Raji (cell line): ENCODE data around the gene BRCA1.

Experiments
- POLR2A ChIP-seq: IDR thresholded peaks from 2 replicates; pipeline ENCODE4 v1.6.1; 2011; ENCODE audit warnings: low read depth, low read length, control low read depth; ENCODE audit not compliant: insufficient read depth

BRCA1 gene

DNA sequence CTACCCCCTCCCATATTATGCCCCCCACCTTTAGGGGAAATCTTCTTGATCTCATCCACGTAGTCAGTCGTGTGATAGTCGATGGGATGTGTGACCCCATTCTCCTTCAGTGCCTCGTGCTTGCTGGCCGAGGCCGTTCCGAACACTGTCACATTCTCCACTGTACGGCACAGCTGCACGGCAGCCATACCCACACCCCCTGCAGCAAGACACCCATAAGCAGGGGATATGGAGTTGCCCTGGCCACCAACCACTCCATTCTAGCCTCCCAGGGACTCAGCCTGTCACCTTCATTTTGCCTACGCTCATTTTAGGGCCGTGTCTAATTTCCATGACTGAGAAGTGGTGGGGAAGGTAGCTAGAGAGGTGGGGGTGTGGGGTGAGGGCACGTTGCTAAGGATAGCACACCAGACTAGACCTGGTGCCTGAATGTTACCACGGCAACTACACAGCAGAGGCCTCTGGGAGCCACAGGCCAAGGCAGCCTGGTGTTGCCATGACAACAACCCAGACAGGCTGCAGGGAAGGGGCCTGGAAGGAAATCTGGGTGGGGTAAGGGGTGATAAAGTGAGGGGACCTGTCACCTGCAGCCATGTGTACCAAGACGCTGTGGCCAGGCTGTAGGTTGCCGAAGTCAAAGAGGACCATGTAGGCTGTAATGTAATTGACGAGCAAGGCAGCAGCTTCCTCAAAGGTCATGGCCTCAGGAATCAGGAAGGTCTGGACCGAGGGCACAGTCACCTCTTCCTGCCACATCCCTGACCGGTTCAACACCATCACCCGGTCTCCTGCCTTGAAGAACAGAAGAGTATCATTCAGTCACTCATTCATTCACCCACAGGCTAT, 106.9 kb downstream of the BRCA1 start:
- TF ChIP-seq POLR2A, result no peak

DNA sequence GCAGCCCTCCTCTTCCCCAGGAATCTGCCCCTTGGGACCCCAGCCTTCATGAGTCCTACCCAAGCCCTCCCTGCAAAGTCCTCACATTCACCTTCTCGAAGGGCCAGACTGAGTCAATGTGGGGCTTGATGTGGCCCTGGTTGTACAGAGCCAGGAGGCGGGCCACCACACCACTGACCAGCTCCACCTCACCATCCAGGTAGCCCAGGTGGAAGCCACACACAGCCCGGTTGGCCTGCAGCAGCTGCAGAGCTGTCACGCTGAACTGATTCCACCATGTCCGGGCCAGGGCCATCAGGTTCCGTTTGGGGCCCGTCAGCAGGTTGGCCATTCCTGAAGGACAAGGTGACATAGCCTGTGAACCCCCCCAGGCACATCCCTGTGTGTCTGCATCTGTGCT, 108.9 kb downstream of the BRCA1 start:
- TF ChIP-seq POLR2A, result no peak

DNA sequence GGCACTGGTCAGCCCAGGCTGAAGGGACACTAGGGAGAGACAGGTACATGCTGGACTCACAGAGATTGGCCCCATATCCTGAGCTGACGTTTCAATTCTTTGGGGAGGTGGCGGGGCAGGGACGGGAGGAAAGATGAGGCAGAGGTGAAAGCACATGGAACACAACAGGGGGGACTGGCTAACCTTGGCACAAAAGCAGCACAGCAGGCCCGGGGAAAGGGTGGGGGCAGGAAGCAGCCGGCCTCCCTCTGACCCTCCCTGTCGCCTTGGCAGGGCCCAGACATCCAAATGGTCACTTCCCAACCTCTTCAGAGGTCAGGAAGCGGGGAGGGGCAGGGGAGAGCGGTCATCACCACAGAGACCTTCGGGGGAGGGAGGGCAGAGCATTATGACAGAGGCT, 109.6 kb downstream of the BRCA1 start:
- TF ChIP-seq POLR2A, result no peak

DNA sequence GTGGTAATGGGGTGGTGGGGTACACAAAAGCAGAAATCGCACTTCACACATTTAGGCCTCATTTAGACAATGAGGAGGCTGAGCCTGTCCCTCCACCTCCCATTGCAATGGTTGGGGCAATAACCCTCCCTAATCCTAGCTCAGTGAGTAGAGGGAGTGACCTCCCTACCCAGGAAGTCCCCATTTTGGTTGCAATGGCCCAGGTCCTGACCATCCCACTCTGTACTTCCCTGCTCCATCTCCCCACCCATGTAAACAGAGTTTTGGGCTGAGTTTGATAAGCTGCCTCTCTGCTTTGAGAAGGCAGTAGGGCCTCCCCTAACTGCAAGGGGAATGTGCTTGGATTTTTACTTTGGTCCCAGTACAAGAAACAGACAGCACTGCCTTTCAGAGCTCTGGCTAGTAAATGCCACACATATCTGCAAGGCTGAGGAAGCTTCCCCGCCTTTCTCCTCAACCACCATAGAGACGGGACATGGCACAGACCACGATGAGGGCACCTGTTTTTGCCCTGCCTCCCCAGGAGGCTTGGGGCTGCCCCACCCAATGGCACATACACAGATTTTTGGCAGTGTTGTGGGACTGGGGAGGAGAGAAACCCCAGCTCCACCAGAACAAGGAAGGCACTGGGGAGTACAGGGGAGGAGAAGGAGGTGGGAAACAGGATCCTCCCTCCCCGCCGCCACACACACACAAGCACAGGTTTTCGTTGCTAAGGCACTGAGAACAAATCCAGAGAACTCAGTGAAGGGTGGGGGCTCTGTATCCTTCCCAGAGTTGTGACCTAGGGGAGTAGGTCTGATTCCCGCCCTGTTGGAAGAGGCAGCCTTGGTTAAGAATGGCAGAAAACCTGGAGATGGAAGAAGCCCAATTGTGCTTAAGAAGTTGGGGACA, 110.3 kb downstream of the BRCA1 start:
- TF ChIP-seq POLR2A, result no peak

DNA sequence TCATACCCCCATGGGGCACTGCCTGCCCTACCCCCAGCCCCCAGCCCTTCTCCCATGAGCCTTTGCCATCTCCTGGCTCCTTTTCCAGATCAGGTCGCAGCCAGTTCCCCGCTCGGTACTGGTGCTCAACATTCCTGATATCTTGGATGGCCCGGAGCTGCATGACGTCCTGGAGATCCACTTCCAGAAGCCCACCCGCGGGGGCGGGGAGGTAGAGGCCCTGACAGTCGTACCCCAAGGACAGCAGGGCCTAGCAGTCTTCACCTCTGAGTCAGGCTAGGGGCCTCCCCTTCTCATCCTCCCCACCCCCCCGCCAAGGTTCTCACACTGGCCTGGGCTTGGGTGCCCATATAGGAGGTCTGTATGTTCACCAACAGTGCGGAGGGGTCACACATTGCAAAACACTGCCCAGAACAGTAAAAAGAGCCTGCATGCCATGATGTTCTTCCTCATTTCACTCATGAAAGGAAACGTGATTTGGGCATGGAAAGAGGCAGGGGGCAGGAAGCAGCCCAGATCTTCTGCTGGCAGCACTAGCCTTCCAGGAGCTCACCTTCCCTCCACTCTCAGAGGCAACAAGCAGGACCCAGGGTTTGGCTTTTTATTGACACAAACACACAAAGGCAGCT, 111.0 kb downstream of the BRCA1 start:
- TF ChIP-seq POLR2A, result no peak

DNA sequence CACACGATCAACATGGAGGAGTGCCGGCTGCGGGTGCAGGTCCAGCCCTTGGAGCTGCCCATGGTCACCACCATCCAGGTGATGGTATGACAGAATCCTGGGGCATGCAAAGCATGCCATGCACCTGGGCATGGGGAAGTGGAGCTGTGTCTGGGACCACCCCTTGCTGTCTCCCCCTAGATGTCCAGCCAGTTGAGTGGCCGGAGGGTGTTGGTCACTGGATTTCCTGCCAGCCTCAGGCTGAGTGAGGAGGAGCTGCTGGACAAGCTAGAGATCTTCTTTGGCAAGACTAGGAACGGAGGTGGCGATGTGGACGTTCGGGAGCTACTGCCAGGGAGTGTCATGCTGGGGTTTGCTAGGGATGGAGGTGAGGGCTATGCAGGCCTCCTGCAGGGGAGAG, 111.9 kb downstream of the BRCA1 start:
- TF ChIP-seq POLR2A, result no peak

DNA sequence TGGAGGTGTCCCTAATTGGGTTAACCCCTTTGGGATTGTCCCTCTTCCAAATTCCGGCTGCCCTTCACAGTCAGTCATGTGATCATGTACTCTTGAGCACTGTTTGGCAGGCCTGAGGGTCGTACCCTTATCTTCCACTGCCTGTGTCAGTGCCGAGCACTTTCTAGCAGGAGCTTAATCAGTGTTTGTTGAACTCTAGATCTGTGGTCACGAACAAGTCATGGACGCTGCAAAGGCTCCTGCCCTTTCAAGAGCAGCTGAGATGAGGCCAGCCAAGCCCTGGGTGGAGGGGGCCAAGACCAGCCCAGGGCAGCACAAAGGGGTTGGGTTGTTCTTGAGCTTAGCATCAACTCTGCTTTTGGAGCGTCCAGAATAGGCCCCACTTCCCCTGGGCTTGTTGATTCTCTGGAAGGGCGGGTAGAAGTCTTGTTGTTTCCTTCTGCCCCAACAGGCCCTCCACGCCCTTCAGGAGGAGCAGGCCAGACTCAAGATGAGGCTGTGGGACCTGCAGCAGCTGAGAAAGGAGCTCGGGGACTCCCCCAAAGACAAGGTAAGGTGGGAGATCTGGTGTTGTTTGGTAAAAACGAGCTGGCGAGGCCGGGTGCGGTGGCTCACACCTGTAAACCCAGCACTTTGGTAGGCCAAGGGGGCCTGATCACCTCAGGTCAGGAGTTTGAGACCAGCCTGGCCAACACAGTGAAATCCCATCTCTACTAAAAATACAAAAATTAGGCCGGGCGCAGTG, 113.3 kb downstream of the BRCA1 start:
- no peak for TF ChIP-seq POLR2A

DNA sequence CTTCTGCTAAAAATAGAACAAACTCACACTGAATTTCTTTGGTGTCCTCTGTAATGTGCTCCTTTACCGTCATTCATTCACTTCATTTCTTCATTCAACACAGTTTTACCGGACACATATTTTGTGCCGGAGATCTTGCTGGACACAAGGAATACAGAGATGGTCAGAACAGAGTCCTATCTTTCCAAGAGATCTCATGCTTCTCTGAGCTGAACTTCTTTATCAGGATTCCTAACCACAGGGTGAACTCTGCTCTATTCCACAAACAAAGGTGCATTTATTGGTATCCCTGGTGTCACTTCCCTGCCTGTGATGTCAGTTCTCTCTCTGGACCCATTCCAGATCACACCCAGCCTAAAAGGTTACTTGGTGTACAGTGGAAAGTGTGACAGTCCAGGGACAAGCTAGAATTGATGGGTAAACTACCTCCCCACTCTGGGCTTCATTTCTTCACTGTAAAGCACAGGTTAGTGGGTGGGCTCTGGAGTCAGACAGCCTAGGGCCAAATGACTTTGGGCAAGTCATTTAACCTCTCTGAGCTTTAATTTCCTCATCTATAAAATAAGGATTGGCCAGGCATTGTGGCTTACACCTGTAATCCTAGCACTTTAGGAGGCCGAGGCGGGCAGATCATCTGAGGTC, 114.4 kb downstream of the BRCA1 start:
- no peak for TF ChIP-seq POLR2A

DNA sequence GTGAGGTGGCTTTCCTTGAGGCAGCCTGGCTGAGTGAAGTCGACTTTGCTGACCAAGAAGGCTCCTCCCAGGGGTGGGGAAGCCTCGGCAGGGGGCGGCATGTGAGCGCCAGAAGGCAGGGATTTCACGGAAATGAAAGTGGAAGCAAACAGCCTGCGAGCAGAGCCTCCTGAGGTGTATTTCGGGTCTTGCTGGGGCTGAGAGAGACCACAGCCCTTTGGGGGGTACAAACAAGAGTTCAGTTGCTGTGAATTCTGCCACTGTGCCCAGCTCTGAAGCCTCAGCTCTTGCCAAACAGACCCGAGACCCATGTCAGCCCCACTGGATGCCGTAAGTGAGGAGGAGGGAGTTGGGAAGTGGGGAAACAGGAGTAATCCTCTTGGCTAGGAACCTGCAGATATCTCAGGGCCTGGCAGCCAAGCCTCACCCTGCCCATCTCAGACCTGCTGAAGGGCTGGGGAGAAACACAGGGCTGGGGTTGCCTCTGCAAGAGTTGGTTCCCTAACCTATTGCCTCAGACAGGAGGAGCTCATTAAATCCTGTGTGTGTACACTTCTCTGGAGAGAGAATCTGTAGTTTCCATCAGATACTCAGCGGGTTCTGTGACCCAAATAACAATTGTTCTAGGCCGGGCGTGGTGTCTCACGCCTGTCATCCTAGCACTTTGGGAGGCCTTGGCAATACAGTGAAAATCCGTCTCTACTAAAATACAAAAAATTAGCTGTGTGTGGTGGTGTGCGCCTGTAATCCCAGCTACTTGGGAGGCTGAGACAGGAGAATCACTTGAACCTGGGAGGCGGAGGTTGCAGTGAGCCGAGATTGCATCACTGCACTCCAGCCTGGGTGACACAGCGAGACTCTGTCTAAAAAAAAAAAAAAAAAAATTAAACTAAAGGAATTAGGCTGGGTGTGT, 118.3 kb downstream of the BRCA1 start, which contains the start of gene IFI35:
Gene IFI35 (plus strand): TSS at position 146 of the 913 bp plus-strand sequence. CDS start 164 bp downstream, at position 310.
- peak; percentile 55 for TF ChIP-seq POLR2A

DNA sequence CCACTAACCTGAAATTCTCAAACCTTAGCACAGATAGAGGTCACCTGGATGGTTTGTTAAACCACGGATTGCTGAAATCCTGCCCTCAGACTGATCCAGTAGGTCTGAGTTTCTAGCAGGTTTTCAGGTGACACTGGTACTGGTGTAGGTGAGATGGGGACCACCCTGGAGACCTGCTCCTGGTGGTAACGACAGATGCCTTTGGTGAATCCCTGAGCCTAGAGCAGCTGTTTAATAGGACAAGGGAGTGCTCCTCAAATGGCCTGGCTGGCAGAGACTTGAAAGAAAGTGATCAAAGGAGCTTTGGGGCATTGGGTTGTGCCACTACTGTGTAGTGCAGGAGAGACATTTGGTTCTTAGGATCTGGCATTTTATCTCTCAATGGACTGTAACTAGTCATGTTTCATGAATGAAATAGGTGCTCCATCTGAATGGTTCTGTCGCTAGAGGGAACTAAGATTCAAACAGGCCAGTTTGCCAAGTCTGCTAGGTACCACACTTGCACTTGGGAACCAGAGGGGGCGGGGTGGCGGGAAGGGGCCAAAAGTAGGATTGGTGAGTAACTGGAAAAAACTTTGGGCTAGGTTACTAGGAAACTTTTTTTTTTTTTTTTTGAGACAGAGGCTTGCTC, 121.5 kb downstream of the BRCA1 start:
- TF ChIP-seq POLR2A, result peak; percentile 7; the same call in 1 of the 2 replicates

DNA sequence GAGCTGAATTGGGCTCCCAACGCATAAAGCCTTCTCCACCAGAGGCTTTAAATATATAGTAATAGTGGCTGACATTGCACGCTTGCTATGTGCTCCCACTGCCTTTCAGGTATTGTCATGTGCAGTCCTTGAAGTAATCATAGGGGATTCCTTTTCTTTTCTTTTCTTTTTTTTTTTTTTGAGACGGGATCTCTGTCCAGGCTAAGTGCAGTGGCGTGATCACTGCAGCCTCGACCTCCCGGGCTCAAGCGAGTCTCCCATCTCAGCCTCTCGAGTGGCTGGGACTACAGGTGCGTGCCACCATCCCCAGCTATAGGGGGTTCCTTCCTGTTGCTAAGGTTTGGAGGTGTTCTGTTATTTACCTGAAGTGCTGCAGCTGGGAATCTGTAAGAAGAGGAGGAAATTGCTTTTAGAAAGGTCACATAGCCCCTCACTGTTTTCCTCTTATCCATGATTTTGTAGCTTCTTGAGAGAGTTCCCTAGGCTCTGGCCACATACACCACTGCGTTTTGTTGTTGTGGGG, 126.1 kb downstream of the BRCA1 start:
- TF ChIP-seq POLR2A, result no peak
